Activated CD8-positive, alpha-beta memory T cell treated with anti-CD3 and anti-CD28 coated beads, Interleukin-2, amount 10 ng/mL, durations not matched to agents 7 days and 5 days (primary cell): ENCODE results near the gene TMEM184C. TPM values are rescaled to one million over a fixed set of nuclear protein-coding genes. Genes with fewer than 3 reads are reported as not detected.

Source experiments
- ATAC-seq: fragments of 150-1000 bp; cut with Tn5 transposase; one replicate; pipeline ENCODE4 v1.10.0; 2021; ENCODE audit warnings: moderate library complexity
- CTCF ChIA-PET: fragments of 350-600 bp; sonication (Branson Sonifier 250); formaldehyde crosslinking; loops from one replicate; lab custom pipeline; 2021; ENCODE audit warnings: antibody characterized with exemption; lab: Charles Lee
- DNase-seq: peaks from one replicate; pipeline ENCODE4 v3.0.0-alpha.2; 2020
- H3K27ac Mint-ChIP-seq: one replicate; pipeline ENCODE4 v1.8.0; 2021; ENCODE audit warnings: mild to moderate bottlenecking, mixed read lengths
- H3K27me3 Mint-ChIP-seq: one replicate; pipeline ENCODE4 v1.8.0; 2021; ENCODE audit warnings: mixed read lengths
- H3K36me3 Mint-ChIP-seq: one replicate; pipeline ENCODE4 v1.8.0; 2021; ENCODE audit warnings: mild to moderate bottlenecking, mixed read lengths
- H3K4me1 Mint-ChIP-seq: one replicate; pipeline ENCODE4 v1.8.0; 2021; ENCODE audit warnings: mixed read lengths
- H3K4me3 Mint-ChIP-seq: one replicate; pipeline ENCODE4 v1.8.0; 2021; ENCODE audit warnings: mild to moderate bottlenecking, moderate library complexity, mixed read lengths
- H3K9me3 Mint-ChIP-seq: one replicate; pipeline ENCODE4 v1.8.0; 2022; ENCODE audit warnings: low read depth, mixed read lengths
- total RNA-seq, 2 experiments: library from RNA; stranded (reverse); gene quantifications; one replicate each; pipeline ENCODE4 v1.2.3, GENCODE V29; 2021

TMEM184C gene
- total RNA-seq, 2 experiments from 2014 or later: 18.5 to 27.2 TPM

GRCh38 chr4:147639388-147639787 is 22.2 kb downstream of the TMEM184C start:
- CTCF ChIA-PET: no interaction called here
- Mint-ChIP-seq H3K4me1 (peaks cover 12% of the 10 kb centered on the region), H3K4me3 (no peak overlapping the region), H3K27me3 (no peaks in the 10 kb centered on the region), H3K36me3 (peaks cover 68% of the 10 kb centered on the region), H3K9me3 (no peaks in the 10 kb centered on the region), H3K27ac (no peak overlapping the region)
- no peak for ATAC-seq
- DNase-seq: no peak

DNA sequence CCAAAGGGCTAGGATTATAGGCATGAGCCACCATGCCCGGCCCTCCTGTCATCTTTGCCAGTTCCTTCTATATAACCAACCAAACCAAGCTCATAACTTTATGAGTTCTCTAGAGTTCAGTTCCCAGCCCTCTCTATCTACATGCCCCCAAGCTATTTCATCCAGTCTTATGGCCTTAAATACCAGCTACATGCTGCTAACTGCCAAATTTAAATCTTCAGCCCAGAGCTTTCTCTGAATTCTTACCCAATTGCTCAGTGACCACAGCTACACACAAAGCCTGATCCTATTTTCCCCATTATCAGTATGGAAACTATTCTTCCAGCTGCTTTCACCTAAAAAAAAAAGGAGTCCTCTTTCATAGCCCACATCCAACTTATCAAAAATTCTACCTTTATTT is 23.1 kb downstream of the TMEM184C start:
- H3K4me3 Mint-ChIP-seq: no peak overlapping the region
- no peak overlapping the region for H3K27ac Mint-ChIP-seq
- no peaks in the 10 kb centered on the region for H3K27me3 Mint-ChIP-seq
- H3K36me3 Mint-ChIP-seq: peaks cover 67% of the 10 kb centered on the region
- CTCF ChIA-PET: no interaction called here
- H3K9me3 Mint-ChIP-seq: no peaks in the 10 kb centered on the region
- ATAC-seq (no peak), DNase-seq (no peak)
- H3K4me1 Mint-ChIP-seq: peaks cover 12% of the 10 kb centered on the region

DNA sequence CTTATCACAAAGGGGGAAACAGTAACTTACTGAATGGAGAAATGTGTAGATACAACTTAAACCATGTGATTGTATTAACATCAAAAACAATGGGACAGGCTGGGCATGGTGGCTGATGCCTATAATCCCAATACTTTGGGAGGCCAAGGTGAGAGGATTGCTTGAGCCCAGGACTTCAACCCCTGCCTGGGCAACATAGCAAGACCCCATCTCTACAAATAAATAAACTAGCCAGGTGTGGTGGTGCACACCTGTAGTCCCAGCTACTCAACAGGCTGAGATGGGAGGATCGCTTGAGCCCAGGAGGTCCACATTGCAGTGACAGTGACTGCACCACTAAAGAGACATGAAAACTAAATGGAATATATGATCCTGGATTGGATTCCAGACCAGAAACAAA is 26.4 kb downstream of the TMEM184C start:
- no peaks in the 10 kb centered on the region for H3K27me3 Mint-ChIP-seq

DNA sequence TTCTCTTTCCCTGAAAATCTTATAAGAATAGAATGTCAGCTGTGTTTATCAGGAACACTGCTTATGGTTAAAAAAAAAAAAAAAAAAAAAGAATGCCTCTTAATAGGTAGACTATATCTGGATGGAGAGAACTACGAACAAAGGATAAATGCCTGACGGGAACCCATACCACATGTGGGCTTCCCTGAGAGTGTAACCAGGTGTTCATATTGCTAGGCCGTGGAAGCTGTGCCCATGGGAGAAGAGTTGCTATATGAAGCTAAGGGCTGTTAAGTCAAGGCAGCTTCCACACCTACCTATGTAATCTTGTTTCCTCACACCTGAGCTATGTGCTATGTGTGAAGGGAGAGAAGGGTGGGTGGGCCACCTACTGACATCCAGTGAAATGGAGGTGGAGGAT is 27.3 kb downstream of the TMEM184C start:
- H3K9me3 Mint-ChIP-seq: peaks cover 3% of the 10 kb centered on the region
- no peak overlapping the region for H3K27ac Mint-ChIP-seq
- CTCF ChIA-PET: interaction anchor here (0.8 to 1.2 kb wide), 2 partner anchors 11 to 223 kb away, joined by 3 read pairs; no protein-coding TSS in a partner anchor
- no peak for ATAC-seq
- H3K4me3 Mint-ChIP-seq: no peak overlapping the region
- H3K4me1 Mint-ChIP-seq: peaks cover 13% of the 10 kb centered on the region
- H3K27me3 Mint-ChIP-seq: no peaks in the 10 kb centered on the region
- no peak for DNase-seq
- peaks cover 56% of the 10 kb centered on the region for H3K36me3 Mint-ChIP-seq

More for the DNA sequence above, 26.4 kb downstream of the TMEM184C start:
- DNase-seq (no peak), ATAC-seq (no peak)
- no peak overlapping the region for H3K4me3 Mint-ChIP-seq
- H3K4me1 Mint-ChIP-seq: peaks cover 20% of the 10 kb centered on the region
- peaks cover 3% of the 10 kb centered on the region for H3K9me3 Mint-ChIP-seq
- peaks cover 55% of the 10 kb centered on the region for H3K36me3 Mint-ChIP-seq
- CTCF ChIA-PET: no interaction called here
- no peak overlapping the region for H3K27ac Mint-ChIP-seq

GRCh38 chr4:147645099-147645498 is 27.9 kb downstream of the TMEM184C start:
- Mint-ChIP-seq H3K9me3 (peaks cover 3% of the 10 kb centered on the region), H3K4me3 (no peak overlapping the region), H3K36me3 (peaks cover 57% of the 10 kb centered on the region), H3K4me1 (peaks cover 10% of the 10 kb centered on the region), H3K27ac (no peak overlapping the region), H3K27me3 (no peaks in the 10 kb centered on the region)
- ATAC-seq (no peak), DNase-seq (no peak)
- CTCF ChIA-PET: interaction anchor here (0.8 to 1.2 kb wide), 2 partner anchors 10 to 222 kb away, joined by 3 read pairs; no protein-coding TSS in a partner anchor

- Mint-ChIP-seq H3K4me1 (peaks cover 12% of the 10 kb centered on the region), H3K36me3 (peaks cover 54% of the 10 kb centered on the region), H3K27ac (no peak overlapping the region), H3K27me3 (no peaks in the 10 kb centered on the region), H3K9me3 (peaks cover 3% of the 10 kb centered on the region), H3K4me3 (no peak overlapping the region)
- CTCF ChIA-PET: no interaction called here
- DNase-seq (no peak), ATAC-seq (no peak)
Observed at GRCh38 chr4:147648656-147649055, 31.5 kb downstream of the TMEM184C start.

GRCh38 chr4:147651563-147651962 is 34.4 kb downstream of the TMEM184C start:
- CTCF ChIA-PET: no interaction called here
- H3K27me3 Mint-ChIP-seq: no peaks in the 10 kb centered on the region
- no peak overlapping the region for H3K27ac Mint-ChIP-seq
- H3K36me3 Mint-ChIP-seq: peaks cover 66% of the 10 kb centered on the region
- H3K9me3 Mint-ChIP-seq: peaks cover 3% of the 10 kb centered on the region
- DNase-seq (no peak), ATAC-seq (peak; percentile 47)
- no peak overlapping the region for H3K4me3 Mint-ChIP-seq
- H3K4me1 Mint-ChIP-seq: peaks cover 9% of the 10 kb centered on the region

DNA sequence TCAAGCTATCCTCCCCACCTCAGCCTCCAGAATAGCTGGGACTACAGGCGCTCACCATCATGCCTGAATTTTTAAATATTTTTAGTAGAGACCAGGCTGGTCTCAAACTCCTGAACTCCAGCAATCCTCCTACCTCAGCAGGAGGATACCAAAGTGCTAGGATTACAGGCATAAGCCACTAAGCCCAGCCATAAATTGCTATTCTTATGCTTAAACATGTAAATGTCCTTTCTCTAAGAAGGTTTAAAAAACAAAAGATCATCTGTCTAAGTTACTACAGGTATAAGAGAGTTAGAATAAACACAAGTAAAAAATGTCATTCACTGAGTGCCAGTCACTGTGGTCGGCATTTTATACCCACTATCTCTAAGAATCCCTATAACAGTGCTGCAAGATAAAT is 38.4 kb downstream of the TMEM184C start:
- H3K27ac Mint-ChIP-seq: no peak overlapping the region
- DNase-seq: no peak
- H3K27me3 Mint-ChIP-seq: no peaks in the 10 kb centered on the region
- no peaks in the 10 kb centered on the region for H3K9me3 Mint-ChIP-seq
- peaks cover 47% of the 10 kb centered on the region for H3K36me3 Mint-ChIP-seq
- H3K4me1 Mint-ChIP-seq: peaks cover 5% of the 10 kb centered on the region
- H3K4me3 Mint-ChIP-seq: no peak overlapping the region
- CTCF ChIA-PET: interaction anchor here (1.2 kb wide), 1 partner anchor 11 kb away, joined by 3 read pairs; no protein-coding TSS in a partner anchor
- no peak for ATAC-seq

DNA sequence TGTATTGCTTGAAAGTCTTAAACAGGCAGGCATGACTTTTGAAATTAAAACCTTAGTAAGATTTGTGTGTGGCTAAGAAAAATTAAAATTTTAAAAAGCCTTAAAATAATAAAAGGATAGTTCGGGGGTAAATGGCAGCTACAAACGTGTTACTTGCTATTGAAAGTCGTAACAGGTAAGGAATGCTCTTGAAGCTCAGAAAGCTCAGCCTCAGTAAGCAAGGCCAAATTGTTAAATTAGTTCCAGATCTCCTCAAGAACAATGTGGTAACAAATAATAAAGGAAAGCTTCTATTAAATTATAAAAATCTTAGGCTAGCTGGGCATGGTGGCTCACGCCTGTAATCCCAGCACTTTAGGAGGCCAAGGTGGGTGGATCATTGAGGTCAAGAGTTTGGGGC is 41.3 kb downstream of the TMEM184C start:
- Mint-ChIP-seq H3K9me3 (no peaks in the 10 kb centered on the region), H3K36me3 (peaks cover 37% of the 10 kb centered on the region), H3K27ac (no peak overlapping the region), H3K4me3 (no peak overlapping the region), H3K27me3 (no peaks in the 10 kb centered on the region), H3K4me1 (no peaks in the 10 kb centered on the region)
- no peak for ATAC-seq
- CTCF ChIA-PET: interaction anchor here (1.2 kb wide), 1 partner anchor 209 kb away, joined by 3 read pairs; no protein-coding TSS in a partner anchor
- no peak for DNase-seq

DNA sequence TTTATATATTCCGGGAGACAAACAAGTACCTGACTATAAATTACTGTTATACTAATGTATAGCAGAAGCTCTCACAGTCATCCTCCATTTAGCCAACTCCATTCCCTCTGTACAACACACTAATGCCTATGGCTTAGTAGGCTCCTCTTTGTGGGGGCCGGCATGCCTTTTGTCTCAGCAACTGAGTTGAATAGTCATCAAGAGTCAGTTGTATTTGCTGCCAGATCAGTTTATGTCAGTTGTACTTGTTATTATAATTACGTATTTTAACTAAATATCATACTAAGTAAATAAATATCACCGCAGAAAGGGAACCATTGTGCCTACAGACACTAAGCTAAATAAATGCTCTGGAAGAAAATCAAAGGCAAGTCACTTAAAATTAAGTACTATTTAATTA is 56.9 kb downstream of the TMEM184C start:
- ATAC-seq (no peak), DNase-seq (no peak)
- H3K4me1 Mint-ChIP-seq: no peaks in the 10 kb centered on the region
- H3K27me3 Mint-ChIP-seq: no peaks in the 10 kb centered on the region
- CTCF ChIA-PET: interaction anchor here (1.0 to 1.4 kb wide), 2 partner anchors 9 to 193 kb away, joined by 3 to 4 read pairs; no protein-coding TSS in a partner anchor
- no peak overlapping the region for H3K4me3 Mint-ChIP-seq
- peaks cover 50% of the 10 kb centered on the region for H3K36me3 Mint-ChIP-seq
- no peaks in the 10 kb centered on the region for H3K9me3 Mint-ChIP-seq
- H3K27ac Mint-ChIP-seq: no peak overlapping the region

GRCh38 chr4:147674496-147674895 is 57.3 kb downstream of the TMEM184C start:
- H3K4me3 Mint-ChIP-seq: no peak overlapping the region
- H3K27me3 Mint-ChIP-seq: no peaks in the 10 kb centered on the region
- ATAC-seq (no peak), DNase-seq (no peak)
- no peaks in the 10 kb centered on the region for H3K4me1 Mint-ChIP-seq
- peaks cover 52% of the 10 kb centered on the region for H3K36me3 Mint-ChIP-seq
- CTCF ChIA-PET: interaction anchor here (1.0 to 1.4 kb wide), 2 partner anchors 9 to 193 kb away, joined by 3 to 4 read pairs; no protein-coding TSS in a partner anchor
- H3K27ac Mint-ChIP-seq: no peak overlapping the region
- H3K9me3 Mint-ChIP-seq: no peaks in the 10 kb centered on the region

- Mint-ChIP-seq H3K9me3 (no peaks in the 10 kb centered on the region), H3K4me3 (no peak overlapping the region), H3K27me3 (no peaks in the 10 kb centered on the region), H3K4me1 (peaks cover 20% of the 10 kb centered on the region), H3K27ac (no peak overlapping the region), H3K36me3 (peaks cover 37% of the 10 kb centered on the region)
- CTCF ChIA-PET: interaction anchor here (1.5 kb wide), 1 partner anchor 170 kb away, joined by 4 read pairs; no protein-coding TSS in a partner anchor
- no peak for ATAC-seq
- no peak for DNase-seq
Observed at GRCh38 chr4:147678106-147678505, 60.9 kb downstream of the TMEM184C start.

GRCh38 chr4:147678796-147679549 is 61.8 kb downstream of the TMEM184C start:
- Mint-ChIP-seq H3K27ac (no peak overlapping the region), H3K27me3 (no peaks in the 10 kb centered on the region), H3K9me3 (no peaks in the 10 kb centered on the region), H3K4me1 (peaks cover 22% of the 10 kb centered on the region), H3K4me3 (no peak overlapping the region), H3K36me3 (peaks cover 33% of the 10 kb centered on the region)
- ATAC-seq (no peak), DNase-seq (no peak)
- CTCF ChIA-PET: interaction anchor here (1.2 to 2.2 kb wide), 4 partner anchors 10 to 188 kb away, joined by 3 to 7 read pairs (median 4); no protein-coding TSS in a partner anchor

DNA sequence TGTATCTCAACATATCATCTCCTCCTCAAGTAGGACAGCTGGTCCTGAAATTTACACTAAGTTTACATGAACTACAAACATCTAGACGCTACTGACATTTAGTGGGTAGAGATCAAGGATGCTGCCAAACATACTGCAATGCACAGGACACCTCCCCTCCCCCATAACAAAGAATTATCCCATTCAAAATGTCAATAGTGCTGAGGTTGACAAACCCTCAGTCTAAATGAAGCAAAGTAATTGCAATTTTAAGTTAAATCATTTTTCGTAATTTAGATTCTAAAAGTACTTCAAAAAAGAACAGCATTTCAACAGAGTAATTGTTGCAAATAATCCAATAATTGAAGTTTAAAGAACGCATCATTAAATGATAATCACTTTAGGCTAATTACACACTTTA is 65.6 kb downstream of the TMEM184C start:
- no peaks in the 10 kb centered on the region for H3K9me3 Mint-ChIP-seq
- no peak for ATAC-seq
- peak overlapping the region; percentile 92 for H3K4me3 Mint-ChIP-seq
- peaks cover 33% of the 10 kb centered on the region for H3K4me1 Mint-ChIP-seq
- DNase-seq: no peak
- H3K27me3 Mint-ChIP-seq: peaks cover 5% of the 10 kb centered on the region
- CTCF ChIA-PET: interaction anchor here (0.7 to 3.7 kb wide), 6 partner anchors 11 to 184 kb away, joined by 3 to 28 read pairs (median 7); partner anchors contain the start of genes ARHGAP10 and TMEM184C
- peak overlapping the region; percentile 92 for H3K27ac Mint-ChIP-seq
- H3K36me3 Mint-ChIP-seq: peaks cover 26% of the 10 kb centered on the region
